ENCODE measurements around the gene KLHL7. TPM values are rescaled to one million over a fixed set of nuclear protein-coding genes. Genes with fewer than 3 reads are reported as not detected.
"Not testable (repeated sequence)": the region's sequence is repeated elsewhere in the genome, so short reads cannot be mapped to it uniquely, and the experiment has no call there.

The KLHL7 gene
- total and polyA plus RNA-seq, 9 of the 15 experiments (the other 6 are each of a cell fraction or from before 2014, with no cell fraction given) = 4.2 to 63.1 (median 32.3) TPM

GRCh38 chr7:23191022-23191421 is 85.4 kb downstream of the KLHL7 start (continued):
- TF ChIP-seq FOXA1 (IDR thresholded peaks at IDR 0.05; ENCODE audit: borderline replicate concordance) (peak; percentile 77), CREM (IDR thresholded peaks at IDR 0.05; ENCODE audit: low read depth) (peak; percentile 49), NCOA1 (IDR thresholded peaks at IDR 0.05; ENCODE audit: low read depth) (peak; percentile 62; the same call in 1 of the 2 replicates), SMARCE1 (IDR thresholded peaks at IDR 0.05) (peak; percentile 92), GATAD2A (IDR thresholded peaks at IDR 0.05) (peak; percentile 56; the same call in 1 of the 2 replicates)

- TF ChIP-seq ZBTB33 (CRISPR knock-in tag; IDR thresholded peaks at IDR 0.05) (0 out of 2 replicates have a peak, but pooled peaks have one; percentile 51), NFYB (IDR thresholded peaks at IDR 0.05; ENCODE audit: extremely low read depth, insufficient read length) (peak; percentile 0), RBFOX2 (IDR thresholded peaks at IDR 0.05; ENCODE audit: low read depth, low read length) (peak; percentile 30; the same call in 1 of the 2 replicates), POLR2G (IDR thresholded peaks at IDR 0.05; ENCODE audit: low read depth, low read length) (peak; percentile 60; the same call in 1 of the 2 replicates)
- H3K9me3 ChIP-seq (replicated peaks; ENCODE audit: control insufficient read depth, insufficient read depth, low read depth, low read length); H3K27ac ChIP-seq (ENCODE audit: extremely low read depth, low read depth, low read length); H4K20me1 ChIP-seq (replicated peaks; ENCODE audit: control insufficient read depth, insufficient read depth, low read length); H3K9ac ChIP-seq (ENCODE audit: insufficient read depth in 1 of 2, low read depth in 2 of 2, low read length in 2 of 2); H3K9me1 ChIP-seq (ENCODE audit: control insufficient read depth, insufficient read depth, low read length); H2AFZ ChIP-seq (ENCODE audit: low read depth, low read length); FAIRE-seq; H3K4me1 ChIP-seq (replicated peaks in 1 of 2; ENCODE audit: control insufficient read depth in 2 of 2, insufficient read depth in 2 of 2, low read length in 2 of 2); ATAC-seq; BruUV-seq (replicated peaks); H3K27me3 ChIP-seq (ENCODE audit: control insufficient read depth in 2 of 2, insufficient read depth in 2 of 2, low read length in 2 of 2); in situ Hi-C loops (cut with MboI); H3K4me3 ChIP-seq; intact Hi-C loops (cut with micrococcal nuclease); CTCF ChIA-PET (ENCODE audit: low intra/inter-chr PET ratio); H3K4me2 ChIP-seq (ENCODE audit: insufficient read depth, low read length); DNase-seq (ENCODE audit: extremely low read depth in 1 of 4, low spot score in 3 of 4): not testable (repeated sequence)
- H3K36me3 ChIP-seq (ENCODE audit: control insufficient read depth, insufficient read depth, low read length) = peaks cover 78% of the 10 kb centered on the region
- 99% methylated on average over 17 of the region's 27 CpGs for WGBS (ENCODE audit: insufficient coverage, low coverage, missing lambda C conversion rate)
- POLR2A ChIA-PET = interaction anchor here (0.9 to 2.1 kb wide), 3 partner anchors 9 to 19 kb away, joined by 3 to 9 read pairs (median 7); no protein-coding TSS in a partner anchor
- H3K79me2 ChIP-seq (ENCODE audit: control insufficient read depth, insufficient read depth, low read length) = peaks cover 30% of the 10 kb centered on the region
Observed at GRCh38 chr7:23193650-23194227, 88.2 kb downstream of the KLHL7 start.

Data from K562 (cell line).